Neural crest cell (in vitro differentiated cells): ENCODE results near the gene MEG3. TPM values are rescaled to one million over a fixed set of nuclear protein-coding genes. Genes with fewer than 3 reads are reported as not detected.

Source experiments
- DNase-seq: peaks from one replicate; pipeline ENCODE4 v3.0.0; 2021; ENCODE audit warnings: low read depth, mixed read lengths, low spot score
- H3K27ac Mint-ChIP-seq: one replicate; pipeline ENCODE4 v1.8.0; 2021; ENCODE audit warnings: mild to moderate bottlenecking, mixed read lengths; ENCODE audit not compliant: unreplicated experiment
- H3K27me3 Mint-ChIP-seq: 2 replicates; pipeline ENCODE4 v1.8.0; 2021; ENCODE audit warnings: low read depth, mild to moderate bottlenecking, mixed read lengths
- H3K36me3 Mint-ChIP-seq: 2 replicates; pipeline ENCODE4 v1.8.0; 2021; ENCODE audit warnings: low read depth, mild to moderate bottlenecking, mixed read lengths
- H3K4me1 Mint-ChIP-seq: 2 replicates; pipeline ENCODE4 v1.8.0; 2021; ENCODE audit warnings: mixed read lengths
- H3K4me3 Mint-ChIP-seq: one replicate; pipeline ENCODE4 v1.8.0; 2021; ENCODE audit warnings: mild to moderate bottlenecking, mixed read lengths
- H3K9me3 Mint-ChIP-seq: 2 replicates; pipeline ENCODE4 v1.8.0; 2021; ENCODE audit warnings: mixed read lengths
- CTCF ChIP-seq: fragments of 200-600 bp; sonication (generic); conservative IDR thresholded peaks from 2 replicates; pipeline ENCODE4 v1.5.0; 2021; ENCODE audit warnings: antibody characterized with exemption, mild to moderate bottlenecking
- total RNA-seq: library from RNA; stranded (reverse); gene quantifications from 2 replicates; pipeline ENCODE4 v1.2.1, GENCODE V29; 2021

The MEG3 gene
- total RNA-seq, 1 donor from 2014 or later: 1.0 TPM

GRCh38 chr14:100860556-100861187 lies 34.8 kb downstream of the MEG3 start:
- Mint-ChIP-seq H3K27me3 (no peaks in the 10 kb centered on the region), H3K4me3 (no peak overlapping the region), H3K27ac (peak overlapping the region; percentile 57), H3K36me3 (no peaks in the 10 kb centered on the region), H3K4me1 (peaks cover 16% of the 10 kb centered on the region), H3K9me3 (no peaks in the 10 kb centered on the region)
- TF ChIP-seq CTCF: no peak
- no peak for DNase-seq

GRCh38 chr14:100861188-100861936 lies 35.4 kb downstream of the MEG3 start:
- DNase-seq: no peak
- no peaks in the 10 kb centered on the region for H3K9me3 Mint-ChIP-seq
- no peak for TF ChIP-seq CTCF
- no peak overlapping the region for H3K4me3 Mint-ChIP-seq
- H3K36me3 Mint-ChIP-seq: no peaks in the 10 kb centered on the region
- H3K27me3 Mint-ChIP-seq: no peaks in the 10 kb centered on the region
- peaks cover 9% of the 10 kb centered on the region for H3K4me1 Mint-ChIP-seq
- H3K27ac Mint-ChIP-seq: no peak overlapping the region

- Mint-ChIP-seq H3K4me1 (peaks cover 8% of the 10 kb centered on the region), H3K4me3 (no peak overlapping the region), H3K27me3 (no peaks in the 10 kb centered on the region), H3K9me3 (no peaks in the 10 kb centered on the region), H3K36me3 (no peaks in the 10 kb centered on the region), H3K27ac (no peak overlapping the region)
- no peak for DNase-seq
- no peak for TF ChIP-seq CTCF
These were observed 36.0 kb downstream of the MEG3 start for GRCh38 chr14:100861937-100862247.

GRCh38 chr14:100862277-100862676 lies 36.4 kb downstream of the MEG3 start:
- no peaks in the 10 kb centered on the region for H3K27me3 Mint-ChIP-seq
- H3K4me3 Mint-ChIP-seq: no peak overlapping the region
- H3K36me3 Mint-ChIP-seq: no peaks in the 10 kb centered on the region

GRCh38 chr14:100862793-100863192 lies 36.9 kb downstream of the MEG3 start:
- Mint-ChIP-seq H3K36me3 (no peaks in the 10 kb centered on the region), H3K27ac (no peak overlapping the region), H3K4me3 (no peak overlapping the region), H3K27me3 (no peaks in the 10 kb centered on the region), H3K4me1 (no peaks in the 10 kb centered on the region), H3K9me3 (no peaks in the 10 kb centered on the region)
- DNase-seq: no peak
- TF ChIP-seq CTCF: no peak

More at GRCh38 chr14:100862277-100862676, 36.4 kb downstream of the MEG3 start:
- Mint-ChIP-seq H3K27ac (no peak overlapping the region), H3K4me1 (peaks cover 4% of the 10 kb centered on the region), H3K9me3 (no peaks in the 10 kb centered on the region)
- DNase-seq: no peak
- no peak for TF ChIP-seq CTCF
